Osteocyte (in vitro differentiated cells): ENCODE measurements around the gene DLX5. TPM values are rescaled to one million over a fixed set of nuclear protein-coding genes. Genes with fewer than 3 reads are reported as not detected.

Source experiments
- DNase-seq: peaks from one replicate; pipeline ENCODE4 v3.0.0; 2021; ENCODE audit warnings: mixed read lengths; ENCODE audit not compliant: unreplicated experiment; ENCODE audit errors: extremely low spot score
- H3K27ac Mint-ChIP-seq: one replicate; pipeline ENCODE4 v1.8.0; 2021; ENCODE audit warnings: mild to moderate bottlenecking, mixed read lengths; ENCODE audit not compliant: unreplicated experiment
- H3K27me3 Mint-ChIP-seq: one replicate; pipeline ENCODE4 v1.8.0; 2021; ENCODE audit warnings: mixed read lengths; ENCODE audit not compliant: unreplicated experiment
- H3K36me3 Mint-ChIP-seq: one replicate; pipeline ENCODE4 v1.8.0; 2021; ENCODE audit warnings: mixed read lengths; ENCODE audit not compliant: unreplicated experiment
- H3K4me1 Mint-ChIP-seq: one replicate; pipeline ENCODE4 v1.8.0; 2021; ENCODE audit warnings: mixed read lengths; ENCODE audit not compliant: unreplicated experiment
- H3K4me3 Mint-ChIP-seq: one replicate; pipeline ENCODE4 v1.8.0; 2021; ENCODE audit warnings: mild to moderate bottlenecking, moderate library complexity, mixed read lengths; ENCODE audit not compliant: unreplicated experiment
- H3K9me3 Mint-ChIP-seq: one replicate; pipeline ENCODE4 v1.8.0; 2021; ENCODE audit warnings: mixed read lengths; ENCODE audit not compliant: unreplicated experiment
- total RNA-seq: library from RNA; stranded (reverse); gene quantifications from 2 replicates; pipeline ENCODE4 v1.2.1, GENCODE V29; 2021
- TF ChIP-seq, protein P1 (sequence below): fragments of 200-600 bp; sonication (generic); IDR thresholded peaks from 2 replicates; pipeline ENCODE4 v1.5.0; 2021; ENCODE audit warnings: antibody characterized with exemption, mild to moderate bottlenecking, moderate library complexity

The DLX5 gene
- total RNA-seq, 1 donor from 2014 or later, result 6.0 TPM

DNA sequence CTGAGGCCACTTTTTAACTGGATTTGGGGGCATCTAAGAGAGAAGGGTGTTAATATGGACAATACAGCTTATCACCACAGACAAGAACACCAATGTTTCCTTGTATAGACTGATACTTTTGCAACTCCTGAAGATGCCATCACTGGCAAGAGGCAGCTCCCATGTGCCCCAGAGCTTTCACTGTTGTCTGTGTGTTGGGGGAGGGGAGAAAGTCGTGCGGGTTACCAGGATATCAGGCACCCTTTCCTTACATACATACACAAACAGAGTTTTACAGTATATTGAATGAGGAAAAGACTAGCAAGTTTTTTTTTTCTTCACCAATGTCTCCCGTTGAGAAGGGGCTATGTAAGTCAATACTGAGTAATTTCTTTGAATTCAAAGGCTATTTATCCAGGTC is 23.4 kb downstream of the DLX5 start:
- DNase-seq, result no peak
- no peak overlapping the region for H3K4me3 Mint-ChIP-seq
- H3K36me3 Mint-ChIP-seq, result no peaks in the 10 kb centered on the region
- TF ChIP-seq, protein P1, sequence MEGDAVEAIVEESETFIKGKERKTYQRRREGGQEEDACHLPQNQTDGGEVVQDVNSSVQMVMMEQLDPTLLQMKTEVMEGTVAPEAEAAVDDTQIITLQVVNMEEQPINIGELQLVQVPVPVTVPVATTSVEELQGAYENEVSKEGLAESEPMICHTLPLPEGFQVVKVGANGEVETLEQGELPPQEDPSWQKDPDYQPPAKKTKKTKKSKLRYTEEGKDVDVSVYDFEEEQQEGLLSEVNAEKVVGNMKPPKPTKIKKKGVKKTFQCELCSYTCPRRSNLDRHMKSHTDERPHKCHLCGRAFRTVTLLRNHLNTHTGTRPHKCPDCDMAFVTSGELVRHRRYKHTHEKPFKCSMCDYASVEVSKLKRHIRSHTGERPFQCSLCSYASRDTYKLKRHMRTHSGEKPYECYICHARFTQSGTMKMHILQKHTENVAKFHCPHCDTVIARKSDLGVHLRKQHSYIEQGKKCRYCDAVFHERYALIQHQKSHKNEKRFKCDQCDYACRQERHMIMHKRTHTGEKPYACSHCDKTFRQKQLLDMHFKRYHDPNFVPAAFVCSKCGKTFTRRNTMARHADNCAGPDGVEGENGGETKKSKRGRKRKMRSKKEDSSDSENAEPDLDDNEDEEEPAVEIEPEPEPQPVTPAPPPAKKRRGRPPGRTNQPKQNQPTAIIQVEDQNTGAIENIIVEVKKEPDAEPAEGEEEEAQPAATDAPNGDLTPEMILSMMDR, result no peak
- H3K27me3 Mint-ChIP-seq, result peaks cover 85% of the 10 kb centered on the region
- H3K9me3 Mint-ChIP-seq, result no peaks in the 10 kb centered on the region
- H3K4me1 Mint-ChIP-seq, result peaks cover 47% of the 10 kb centered on the region
- peak overlapping the region; percentile 23 for H3K27ac Mint-ChIP-seq

DNA sequence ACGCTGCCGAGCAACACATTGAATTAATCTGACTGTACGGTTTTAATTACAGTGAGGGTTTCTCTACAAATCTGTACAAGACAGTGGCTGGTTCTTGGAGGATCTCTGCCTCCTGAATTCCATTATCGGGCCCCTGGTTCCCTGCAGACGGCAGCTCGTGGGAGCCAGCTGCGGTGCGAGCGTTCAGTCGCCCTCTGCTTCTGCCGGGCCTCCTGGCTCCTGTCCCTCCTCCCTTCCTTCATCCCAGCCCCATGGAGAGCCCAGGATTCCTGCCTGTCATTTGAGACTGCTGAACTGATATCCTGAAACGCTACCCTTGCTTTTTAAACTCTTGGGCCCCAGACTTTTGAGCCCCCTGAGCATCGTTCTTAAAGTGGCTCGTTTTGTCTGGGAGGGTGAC is 25.9 kb downstream of the DLX5 start:
- peaks cover 32% of the 10 kb centered on the region for H3K4me1 Mint-ChIP-seq
- TF ChIP-seq, protein P1, result no peak
- no peak for DNase-seq
- H3K9me3 Mint-ChIP-seq, result no peaks in the 10 kb centered on the region
- H3K36me3 Mint-ChIP-seq, result no peaks in the 10 kb centered on the region
- H3K27ac Mint-ChIP-seq, result no peak overlapping the region
- H3K27me3 Mint-ChIP-seq, result peaks cover 97% of the 10 kb centered on the region
- no peak overlapping the region for H3K4me3 Mint-ChIP-seq

DNA sequence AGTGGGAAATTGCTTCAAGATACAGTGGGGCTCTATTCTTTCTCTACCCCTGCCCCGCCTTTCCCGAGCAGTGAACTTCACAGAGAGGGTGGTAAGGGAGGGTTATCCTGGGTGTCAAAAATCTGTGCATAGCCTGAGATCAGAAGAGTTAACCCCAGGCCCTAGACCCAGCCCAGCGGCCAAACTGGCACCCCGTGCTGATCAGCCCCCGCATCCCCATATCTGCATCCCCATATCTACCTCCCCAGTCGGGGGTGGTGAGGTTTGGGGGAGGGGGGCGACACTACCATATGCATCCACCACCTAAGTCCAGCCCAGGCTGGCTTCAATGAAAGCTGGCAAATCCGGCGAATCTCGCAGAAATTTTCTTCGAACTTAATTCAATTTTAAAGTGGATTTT is 26.3 kb downstream of the DLX5 start:
- Mint-ChIP-seq H3K9me3 (no peaks in the 10 kb centered on the region), H3K4me1 (peaks cover 29% of the 10 kb centered on the region), H3K27me3 (peaks cover 97% of the 10 kb centered on the region), H3K4me3 (no peak overlapping the region), H3K36me3 (no peaks in the 10 kb centered on the region), H3K27ac (no peak overlapping the region)
- TF ChIP-seq, protein P1, result no peak
- no peak for DNase-seq

DNA sequence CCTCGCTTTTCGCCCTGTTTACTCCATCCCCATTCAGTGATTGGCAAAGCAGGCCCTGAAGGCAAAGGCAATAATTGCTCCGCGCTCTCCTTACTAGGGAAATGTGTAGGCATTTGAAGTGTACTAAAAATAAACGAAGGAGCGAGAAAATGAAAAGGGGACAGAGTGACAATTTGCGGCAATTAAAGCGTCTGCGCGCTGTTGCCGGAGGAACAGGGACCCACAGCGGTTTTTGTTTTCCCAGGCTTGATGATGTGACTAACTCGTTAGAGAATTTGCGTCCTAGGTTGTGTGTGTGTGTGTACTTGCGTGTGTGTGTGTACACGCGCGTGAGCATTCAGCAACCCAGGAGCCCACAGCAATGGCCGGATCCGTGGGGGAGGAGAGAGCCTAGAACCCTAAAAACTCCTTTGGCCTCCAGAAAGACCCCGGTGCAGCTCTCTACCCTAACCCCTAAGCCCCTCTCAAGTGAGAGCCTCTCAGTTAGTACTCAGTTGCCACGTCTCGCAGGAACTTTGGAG is 27.1 kb downstream of the DLX5 start:
- TF ChIP-seq, protein P1, result no peak
- Mint-ChIP-seq H3K4me1 (peaks cover 33% of the 10 kb centered on the region), H3K27me3 (peaks cover 97% of the 10 kb centered on the region), H3K36me3 (no peaks in the 10 kb centered on the region), H3K4me3 (no peak overlapping the region), H3K27ac (no peak overlapping the region), H3K9me3 (no peaks in the 10 kb centered on the region)
- no peak for DNase-seq

DNA sequence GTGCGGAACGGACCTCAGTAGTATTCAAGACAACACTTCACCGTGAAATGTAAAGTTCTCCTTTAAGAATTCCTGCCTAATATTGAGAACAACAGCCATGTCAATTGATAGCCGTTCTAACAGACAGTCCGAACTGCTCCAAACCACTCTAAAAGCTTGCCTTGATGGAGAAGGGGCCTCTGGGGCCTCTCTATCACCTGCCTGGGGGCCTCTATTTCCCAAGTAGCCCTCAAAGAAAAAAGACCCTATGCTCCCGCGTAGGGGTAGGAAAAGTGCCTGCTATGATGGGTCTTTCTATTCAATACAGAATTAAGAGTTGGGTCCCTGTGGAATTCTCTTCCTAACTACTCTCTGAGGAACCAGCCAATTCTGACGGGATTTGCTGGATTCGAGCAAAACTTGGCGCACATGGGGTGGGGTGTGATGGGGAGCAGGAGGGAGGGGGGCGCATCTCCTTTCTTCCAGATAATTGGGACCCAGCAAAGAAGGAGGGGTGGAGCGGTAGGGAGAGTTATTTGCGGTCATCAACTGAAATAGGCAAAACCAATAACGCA is 27.6 kb downstream of the DLX5 start:
- H3K4me3 Mint-ChIP-seq, result no peak overlapping the region
- no peak for DNase-seq

More for the DNA sequence above, 27.6 kb downstream of the DLX5 start:
- Mint-ChIP-seq H3K36me3 (no peaks in the 10 kb centered on the region), H3K9me3 (no peaks in the 10 kb centered on the region), H3K27me3 (peaks cover 97% of the 10 kb centered on the region), H3K4me1 (peaks cover 38% of the 10 kb centered on the region), H3K27ac (no peak overlapping the region)
- TF ChIP-seq, protein P1, result no peak
